ENCODE results near the gene SKIL.
A peak's percentile ranks its signal among the peaks of the same experiment; 100 is the strongest.

Gene SKIL

GRCh38 chr3:170357176-170358041 is at the start of gene SKIL:
SKIL (plus strand) TSS chr3:170357715; CDS start chr3:170360332, 2,617 bp downstream.
- H3F3A ChIP-seq (ENCODE audit: insufficient read depth, low read length): peaks cover 25% of the 10 kb centered on the region
- peaks cover 37% of the 10 kb centered on the region for H3K79me2 ChIP-seq (ENCODE audit: insufficient read depth, low read length)
- no peak for TF ChIP-seq EZH2 (IDR thresholded peaks at IDR 0.05; ENCODE audit: borderline replicate concordance, low read length)
- no peak for TF ChIP-seq CTCF (IDR thresholded peaks at IDR 0.05; ENCODE audit: low read length)
- no peaks in the 10 kb centered on the region for H3K9me2 ChIP-seq (ENCODE audit: low read depth, low read length)
- peak within 1 kb of the TSS; percentile 92 for H3K9ac ChIP-seq (ENCODE audit: low read length)
- H3K9me3 ChIP-seq (ENCODE audit: low read length): no peaks in the 10 kb centered on the region
- peak within 1 kb of the TSS; percentile 85 for H3K4me2 ChIP-seq (ENCODE audit: low read length)
- H3K27ac ChIP-seq (ENCODE audit: low read depth, low read length, poor library complexity, severe bottlenecking): peak within 1 kb of the TSS; percentile 97
- H3K27me3 ChIP-seq (ENCODE audit: insufficient read depth, low read length): no peaks in the 10 kb centered on the region
- no peak within 1 kb of the TSS for H2AFZ ChIP-seq (ENCODE audit: low read length)
- peaks cover 28% of the 10 kb centered on the region for H3K36me3 ChIP-seq (ENCODE audit: insufficient read depth, low read length)
- H4K20me1 ChIP-seq (ENCODE audit: insufficient read depth, low read length): no peaks in the 10 kb centered on the region
- H3K4me1 ChIP-seq (ENCODE audit: insufficient read depth, low read length, severe bottlenecking): peaks cover 71% of the 10 kb centered on the region
- peak within 1 kb of the TSS; percentile 74 for H3K4me3 ChIP-seq (ENCODE audit: low read depth, low read length, poor library complexity, severe bottlenecking)

GRCh38 chr3:170309046-170309445 is 48.5 kb upstream of the SKIL start:
- Histone ChIP-seq H3K79me2 (ENCODE audit: insufficient read depth, low read length) (no peaks in the 10 kb centered on the region), H3K4me1 (ENCODE audit: insufficient read depth, low read length, severe bottlenecking) (no peaks in the 10 kb centered on the region), H3K27me3 (ENCODE audit: insufficient read depth, low read length) (no peaks in the 10 kb centered on the region), H3K36me3 (ENCODE audit: insufficient read depth, low read length) (no peaks in the 10 kb centered on the region), H3K9me3 (ENCODE audit: low read length) (no peaks in the 10 kb centered on the region), H3K9me2 (ENCODE audit: low read depth, low read length) (no peaks in the 10 kb centered on the region), H2AFZ (ENCODE audit: low read length) (no peak overlapping the region), H3K4me2 (ENCODE audit: low read length) (no peak overlapping the region), H3K9ac (ENCODE audit: low read length) (no peak overlapping the region), H3F3A (ENCODE audit: insufficient read depth, low read length) (no peaks in the 10 kb centered on the region), H3K4me3 (ENCODE audit: low read depth, low read length, poor library complexity, severe bottlenecking) (no peak overlapping the region), H4K20me1 (ENCODE audit: insufficient read depth, low read length) (no peaks in the 10 kb centered on the region), H3K27ac (ENCODE audit: low read depth, low read length, poor library complexity, severe bottlenecking) (no peak overlapping the region)
- no peak for TF ChIP-seq EZH2 (IDR thresholded peaks at IDR 0.05; ENCODE audit: borderline replicate concordance, low read length)
- no peak for TF ChIP-seq CTCF (IDR thresholded peaks at IDR 0.05; ENCODE audit: low read length)

GRCh38 chr3:170317954-170318353 is 39.6 kb upstream of the SKIL start:
- no peak overlapping the region; the same call in 1 of the 2 replicates for H3K4me2 ChIP-seq (ENCODE audit: low read length)
- H3K4me1 ChIP-seq (ENCODE audit: insufficient read depth, low read length, severe bottlenecking): peaks cover 21% of the 10 kb centered on the region
- peak overlapping the region; percentile 46; the same call in 1 of the 2 replicates for H2AFZ ChIP-seq (ENCODE audit: low read length)
- H3K9ac ChIP-seq (ENCODE audit: low read length): no peak overlapping the region
- H3K27ac ChIP-seq (ENCODE audit: low read depth, low read length, poor library complexity, severe bottlenecking): no peak overlapping the region
- H3F3A ChIP-seq (ENCODE audit: insufficient read depth, low read length): no peaks in the 10 kb centered on the region
- H3K36me3 ChIP-seq (ENCODE audit: insufficient read depth, low read length): no peaks in the 10 kb centered on the region; the same call in 1 of the 2 replicates
- H3K9me3 ChIP-seq (ENCODE audit: low read length): no peaks in the 10 kb centered on the region
- no peak overlapping the region for H3K4me3 ChIP-seq (ENCODE audit: low read depth, low read length, poor library complexity, severe bottlenecking)
- H3K9me2 ChIP-seq (ENCODE audit: low read depth, low read length): no peaks in the 10 kb centered on the region
- no peaks in the 10 kb centered on the region for H4K20me1 ChIP-seq (ENCODE audit: insufficient read depth, low read length)
- no peaks in the 10 kb centered on the region for H3K79me2 ChIP-seq (ENCODE audit: insufficient read depth, low read length)
- no peaks in the 10 kb centered on the region for H3K27me3 ChIP-seq (ENCODE audit: insufficient read depth, low read length)
- TF ChIP-seq EZH2 (IDR thresholded peaks at IDR 0.05; ENCODE audit: borderline replicate concordance, low read length) (no peak), CTCF (IDR thresholded peaks at IDR 0.05; ENCODE audit: low read length) (no peak)

Data from OCI-LY1 (cell line).